ENCODE measurements around the gene AMHR2.

DNA sequence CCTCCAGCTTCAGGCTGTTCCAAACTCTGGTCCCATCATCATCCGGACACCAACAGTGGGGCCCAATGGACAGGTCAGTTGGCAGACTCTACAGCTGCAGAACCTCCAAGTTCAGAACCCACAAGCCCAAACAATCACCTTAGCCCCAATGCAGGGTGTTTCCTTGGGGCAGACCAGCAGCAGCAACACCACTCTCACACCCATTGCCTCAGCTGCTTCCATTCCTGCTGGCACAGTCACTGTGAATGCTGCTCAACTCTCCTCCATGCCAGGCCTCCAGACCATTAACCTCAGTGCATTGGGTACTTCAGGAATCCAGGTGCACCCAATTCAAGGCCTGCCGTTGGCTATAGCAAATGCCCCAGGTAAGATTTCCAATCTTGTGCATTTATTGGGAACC lies 40.4 kb upstream of the AMHR2 start:
- TF ChIP-seq, protein P1, sequence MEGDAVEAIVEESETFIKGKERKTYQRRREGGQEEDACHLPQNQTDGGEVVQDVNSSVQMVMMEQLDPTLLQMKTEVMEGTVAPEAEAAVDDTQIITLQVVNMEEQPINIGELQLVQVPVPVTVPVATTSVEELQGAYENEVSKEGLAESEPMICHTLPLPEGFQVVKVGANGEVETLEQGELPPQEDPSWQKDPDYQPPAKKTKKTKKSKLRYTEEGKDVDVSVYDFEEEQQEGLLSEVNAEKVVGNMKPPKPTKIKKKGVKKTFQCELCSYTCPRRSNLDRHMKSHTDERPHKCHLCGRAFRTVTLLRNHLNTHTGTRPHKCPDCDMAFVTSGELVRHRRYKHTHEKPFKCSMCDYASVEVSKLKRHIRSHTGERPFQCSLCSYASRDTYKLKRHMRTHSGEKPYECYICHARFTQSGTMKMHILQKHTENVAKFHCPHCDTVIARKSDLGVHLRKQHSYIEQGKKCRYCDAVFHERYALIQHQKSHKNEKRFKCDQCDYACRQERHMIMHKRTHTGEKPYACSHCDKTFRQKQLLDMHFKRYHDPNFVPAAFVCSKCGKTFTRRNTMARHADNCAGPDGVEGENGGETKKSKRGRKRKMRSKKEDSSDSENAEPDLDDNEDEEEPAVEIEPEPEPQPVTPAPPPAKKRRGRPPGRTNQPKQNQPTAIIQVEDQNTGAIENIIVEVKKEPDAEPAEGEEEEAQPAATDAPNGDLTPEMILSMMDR (conservative IDR thresholded peaks at IDR 0.05; ENCODE audit: low read depth, low read length), result no peak
- no peak for TF ChIP-seq EZH2 (IDR thresholded peaks at IDR 0.05; ENCODE audit: borderline replicate concordance, low read depth, low read length, poor library complexity, severe bottlenecking)
